HuH-7.5 (cell line): ENCODE data around the gene TMEM184B.

Experiments
- DNase-seq: peaks from one replicate; pipeline ENCODE4 v3.0.0; 2011; ENCODE audit warnings: low spot score

The TMEM184B gene

GRCh38 chr22:38308791-38309498 lies 36.1 kb upstream of the TMEM184B start:
- DNase-seq: no peak

- no peak for DNase-seq
Observed at GRCh38 chr22:38305471-38306448, 33.0 kb upstream of the TMEM184B start.

GRCh38 chr22:38304526-38304925 lies 31.7 kb upstream of the TMEM184B start:
- DNase-seq: no peak

- DNase-seq: no peak
Observed at GRCh38 chr22:38303974-38304373, 31.2 kb upstream of the TMEM184B start.

GRCh38 chr22:38302906-38303305 lies 30.1 kb upstream of the TMEM184B start:
- no peak for DNase-seq

GRCh38 chr22:38300946-38301345 lies 28.1 kb upstream of the TMEM184B start:
- DNase-seq: no peak

GRCh38 chr22:38300197-38300945 lies 27.6 kb upstream of the TMEM184B start:
- no peak for DNase-seq

- DNase-seq: no peak
Observed at GRCh38 chr22:38299770-38300102, 26.9 kb upstream of the TMEM184B start.

GRCh38 chr22:38298312-38299005 lies 25.6 kb upstream of the TMEM184B start:
- no peak for DNase-seq

GRCh38 chr22:38296372-38296771 lies 23.6 kb upstream of the TMEM184B start:
- no peak for DNase-seq

- DNase-seq: no peak
Observed at GRCh38 chr22:38295863-38296262, 23.1 kb upstream of the TMEM184B start.

- no peak for DNase-seq
Observed at GRCh38 chr22:38295339-38295738, 22.5 kb upstream of the TMEM184B start.

GRCh38 chr22:38294193-38294592 lies 21.4 kb upstream of the TMEM184B start:
- no peak for DNase-seq

- DNase-seq: no peak
Observed at GRCh38 chr22:38292694-38293093, 19.9 kb upstream of the TMEM184B start.

GRCh38 chr22:38291201-38291777 lies 18.5 kb upstream of the TMEM184B start:
- no peak for DNase-seq

- DNase-seq: no peak
Observed at GRCh38 chr22:38290347-38290746, 17.5 kb upstream of the TMEM184B start.

- no peak for DNase-seq
Observed at GRCh38 chr22:38289583-38290082, 16.8 kb upstream of the TMEM184B start.

- no peak for DNase-seq
Observed at GRCh38 chr22:38286915-38287669, 14.3 kb upstream of the TMEM184B start.

- no peak for DNase-seq
Observed at GRCh38 chr22:38285018-38285417, 12.2 kb upstream of the TMEM184B start.

- DNase-seq: no peak
Observed at GRCh38 chr22:38284042-38284402, 11.2 kb upstream of the TMEM184B start.

- no peak for DNase-seq
Observed at GRCh38 chr22:38282397-38282796, 9.6 kb upstream of the TMEM184B start.
